ENCODE measurements around the gene KREMEN1. TPM values are rescaled to one million over a fixed set of nuclear protein-coding genes. Genes with fewer than 3 reads are reported as not detected.

The KREMEN1 gene
- total RNA-seq, 1 donor from 2014 or later: 0.03 TPM

- H3K36me3 Mint-ChIP-seq (ENCODE audit: low read depth): no peaks in the 10 kb centered on the region
- intact Hi-C loops (cut with micrococcal nuclease): no loop called here
- peak overlapping the region; percentile 11 for H3K4me3 Mint-ChIP-seq
- no peaks in the 10 kb centered on the region for H3K9me3 Mint-ChIP-seq
- H3K27ac Mint-ChIP-seq: no peak overlapping the region
- DNase-seq (ENCODE audit: low spot score): no peak
- peaks cover 19% of the 10 kb centered on the region for H3K4me1 Mint-ChIP-seq (ENCODE audit: low read depth)
- H3K27me3 Mint-ChIP-seq (ENCODE audit: insufficient read depth): peaks cover 42% of the 10 kb centered on the region
Measured at GRCh38 chr22:29205252-29205593, 132.4 kb downstream of the KREMEN1 start.

- Mint-ChIP-seq H3K9me3 (no peaks in the 10 kb centered on the region), H3K4me3 (peak within 1 kb of the TSS; percentile 47), H3K27ac (no peak within 1 kb of the TSS), H3K36me3 (ENCODE audit: low read depth) (no peaks in the 10 kb centered on the region), H3K27me3 (ENCODE audit: insufficient read depth) (peaks cover 42% of the 10 kb centered on the region), H3K4me1 (ENCODE audit: low read depth) (peaks cover 19% of the 10 kb centered on the region)
- DNase-seq (ENCODE audit: low spot score): no peak
- intact Hi-C loops (cut with micrococcal nuclease): no loop called here
Measured at GRCh38 chr22:29205594-29206371, 132.9 kb downstream of the KREMEN1 start, which contains the start of gene EMID1. EMID1 (plus strand) TSS chr22:29205896; CDS start chr22:29206039, 143 bp downstream.

GRCh38 chr22:29206372-29207242, 133.8 kb downstream of the KREMEN1 start:
- H3K9me3 Mint-ChIP-seq: no peaks in the 10 kb centered on the region
- intact Hi-C loops (cut with micrococcal nuclease): no loop called here
- H3K4me1 Mint-ChIP-seq (ENCODE audit: low read depth): peaks cover 14% of the 10 kb centered on the region
- H3K4me3 Mint-ChIP-seq: peak overlapping the region; percentile 47
- no peaks in the 10 kb centered on the region for H3K36me3 Mint-ChIP-seq (ENCODE audit: low read depth)
- no peak overlapping the region for H3K27ac Mint-ChIP-seq
- peaks cover 39% of the 10 kb centered on the region for H3K27me3 Mint-ChIP-seq (ENCODE audit: insufficient read depth)
- no peak for DNase-seq (ENCODE audit: low spot score)

GRCh38 chr22:29207243-29207550, 134.4 kb downstream of the KREMEN1 start:
- H3K4me1 Mint-ChIP-seq (ENCODE audit: low read depth): peaks cover 8% of the 10 kb centered on the region
- no peak for DNase-seq (ENCODE audit: low spot score)
- peaks cover 37% of the 10 kb centered on the region for H3K27me3 Mint-ChIP-seq (ENCODE audit: insufficient read depth)
- no peaks in the 10 kb centered on the region for H3K36me3 Mint-ChIP-seq (ENCODE audit: low read depth)
- no peaks in the 10 kb centered on the region for H3K9me3 Mint-ChIP-seq
- no peak overlapping the region for H3K4me3 Mint-ChIP-seq
- intact Hi-C loops (cut with micrococcal nuclease): no loop called here
- no peak overlapping the region for H3K27ac Mint-ChIP-seq

GRCh38 chr22:29207562-29208501, 135.0 kb downstream of the KREMEN1 start:
- H3K27ac Mint-ChIP-seq: no peak overlapping the region
- intact Hi-C loops (cut with micrococcal nuclease): no loop called here
- no peaks in the 10 kb centered on the region for H3K9me3 Mint-ChIP-seq
- peaks cover 42% of the 10 kb centered on the region for H3K27me3 Mint-ChIP-seq (ENCODE audit: insufficient read depth)
- H3K36me3 Mint-ChIP-seq (ENCODE audit: low read depth): no peaks in the 10 kb centered on the region
- H3K4me3 Mint-ChIP-seq: no peak overlapping the region
- DNase-seq (ENCODE audit: low spot score): no peak
- peaks cover 2% of the 10 kb centered on the region for H3K4me1 Mint-ChIP-seq (ENCODE audit: low read depth)

GRCh38 chr22:29208502-29208862, 135.6 kb downstream of the KREMEN1 start:
- intact Hi-C loops (cut with micrococcal nuclease): no loop called here
- peaks cover 43% of the 10 kb centered on the region for H3K27me3 Mint-ChIP-seq (ENCODE audit: insufficient read depth)

GRCh38 chr22:29208879-29209623, 136.2 kb downstream of the KREMEN1 start:
- H3K36me3 Mint-ChIP-seq (ENCODE audit: low read depth): no peaks in the 10 kb centered on the region
- DNase-seq (ENCODE audit: low spot score): no peak
- no peak overlapping the region for H3K27ac Mint-ChIP-seq
- H3K9me3 Mint-ChIP-seq: no peaks in the 10 kb centered on the region
- H3K27me3 Mint-ChIP-seq (ENCODE audit: insufficient read depth): peaks cover 45% of the 10 kb centered on the region
- intact Hi-C loops (cut with micrococcal nuclease): no loop called here
- H3K4me3 Mint-ChIP-seq: no peak overlapping the region
- no peaks in the 10 kb centered on the region for H3K4me1 Mint-ChIP-seq (ENCODE audit: low read depth)

More at GRCh38 chr22:29208502-29208862, 135.6 kb downstream of the KREMEN1 start:
- H3K9me3 Mint-ChIP-seq: no peaks in the 10 kb centered on the region
- no peak for DNase-seq (ENCODE audit: low spot score)
- H3K27ac Mint-ChIP-seq: no peak overlapping the region
- H3K36me3 Mint-ChIP-seq (ENCODE audit: low read depth): no peaks in the 10 kb centered on the region
- H3K4me3 Mint-ChIP-seq: no peak overlapping the region
- no peaks in the 10 kb centered on the region for H3K4me1 Mint-ChIP-seq (ENCODE audit: low read depth)

GRCh38 chr22:29209624-29209929, 136.7 kb downstream of the KREMEN1 start:
- peaks cover 42% of the 10 kb centered on the region for H3K27me3 Mint-ChIP-seq (ENCODE audit: insufficient read depth)
- H3K4me1 Mint-ChIP-seq (ENCODE audit: low read depth): no peaks in the 10 kb centered on the region
- H3K4me3 Mint-ChIP-seq: no peak overlapping the region
- DNase-seq (ENCODE audit: low spot score): no peak
- no peak overlapping the region for H3K27ac Mint-ChIP-seq
- H3K9me3 Mint-ChIP-seq: no peaks in the 10 kb centered on the region
- intact Hi-C loops (cut with micrococcal nuclease): no loop called here
- H3K36me3 Mint-ChIP-seq (ENCODE audit: low read depth): no peaks in the 10 kb centered on the region

- peaks cover 36% of the 10 kb centered on the region for H3K27me3 Mint-ChIP-seq (ENCODE audit: insufficient read depth)
- no peaks in the 10 kb centered on the region for H3K36me3 Mint-ChIP-seq (ENCODE audit: low read depth)
- no peak overlapping the region for H3K4me3 Mint-ChIP-seq
Measured at GRCh38 chr22:29211066-29211465, 138.2 kb downstream of the KREMEN1 start.

GRCh38 chr22:29211466-29211865, 138.6 kb downstream of the KREMEN1 start:
- DNase-seq (ENCODE audit: low spot score): no peak
- Mint-ChIP-seq H3K36me3 (ENCODE audit: low read depth) (no peaks in the 10 kb centered on the region), H3K9me3 (no peaks in the 10 kb centered on the region), H3K4me3 (no peak overlapping the region), H3K27me3 (ENCODE audit: insufficient read depth) (peaks cover 33% of the 10 kb centered on the region), H3K4me1 (ENCODE audit: low read depth) (no peaks in the 10 kb centered on the region), H3K27ac (no peak overlapping the region)
- intact Hi-C loops (cut with micrococcal nuclease): no loop called here

More at GRCh38 chr22:29211066-29211465, 138.2 kb downstream of the KREMEN1 start:
- DNase-seq (ENCODE audit: low spot score): no peak
- no peaks in the 10 kb centered on the region for H3K4me1 Mint-ChIP-seq (ENCODE audit: low read depth)
- H3K9me3 Mint-ChIP-seq: no peaks in the 10 kb centered on the region
- intact Hi-C loops (cut with micrococcal nuclease): no loop called here
- H3K27ac Mint-ChIP-seq: no peak overlapping the region

- Mint-ChIP-seq H3K27ac (no peak overlapping the region), H3K36me3 (ENCODE audit: low read depth) (no peaks in the 10 kb centered on the region)
Measured at GRCh38 chr22:29212743-29213142, 139.9 kb downstream of the KREMEN1 start.

GRCh38 chr22:29213493-29213892, 140.7 kb downstream of the KREMEN1 start:
- intact Hi-C loops (cut with micrococcal nuclease): no loop called here
- Mint-ChIP-seq H3K27me3 (ENCODE audit: insufficient read depth) (peaks cover 17% of the 10 kb centered on the region), H3K36me3 (ENCODE audit: low read depth) (no peaks in the 10 kb centered on the region)

More at GRCh38 chr22:29212743-29213142, 139.9 kb downstream of the KREMEN1 start:
- intact Hi-C loops (cut with micrococcal nuclease): no loop called here
- Mint-ChIP-seq H3K9me3 (no peaks in the 10 kb centered on the region), H3K4me3 (no peak overlapping the region), H3K27me3 (ENCODE audit: insufficient read depth) (peaks cover 20% of the 10 kb centered on the region), H3K4me1 (ENCODE audit: low read depth) (no peaks in the 10 kb centered on the region)
- no peak for DNase-seq (ENCODE audit: low spot score)

More at GRCh38 chr22:29213493-29213892, 140.7 kb downstream of the KREMEN1 start:
- H3K27ac Mint-ChIP-seq: no peak overlapping the region
- H3K4me1 Mint-ChIP-seq (ENCODE audit: low read depth): no peaks in the 10 kb centered on the region
- no peaks in the 10 kb centered on the region for H3K9me3 Mint-ChIP-seq
- no peak for DNase-seq (ENCODE audit: low spot score)
- no peak overlapping the region for H3K4me3 Mint-ChIP-seq
